ELR (cell line): ENCODE measurements around the gene PDE6D.
"Not testable (repeated sequence)": the region's sequence is repeated elsewhere in the genome, so short reads cannot be mapped to it uniquely, and the experiment has no call there.

Experiments
- DNase-seq: peaks from one replicate; pipeline ENCODE4 v3.0.0-alpha.2; 2015; ENCODE audit warnings: low read depth

PDE6D gene

GRCh38 chr2:231718799-231719198 lies 62.3 kb downstream of the PDE6D start:
- no peak for DNase-seq

GRCh38 chr2:231717281-231718171 lies 63.6 kb downstream of the PDE6D start:
- DNase-seq: peak; percentile 81

- peak; percentile 69 for DNase-seq
Observed at GRCh38 chr2:231716666-231717280, 64.3 kb downstream of the PDE6D start.

- peak; percentile 75 for DNase-seq
Observed at GRCh38 chr2:231715988-231716616, 65.0 kb downstream of the PDE6D start.

- no peak for DNase-seq
Observed at GRCh38 chr2:231715499-231715837, 65.6 kb downstream of the PDE6D start.

GRCh38 chr2:231714639-231715498 lies 66.2 kb downstream of the PDE6D start:
- DNase-seq: peak; percentile 78

GRCh38 chr2:231713730-231714638 lies 67.1 kb downstream of the PDE6D start:
- DNase-seq: peak; percentile 94

GRCh38 chr2:231713406-231713729 lies 67.7 kb downstream of the PDE6D start:
- DNase-seq: peak; percentile 27

GRCh38 chr2:231712451-231713021 lies 68.5 kb downstream of the PDE6D start:
- not testable (repeated sequence) for DNase-seq

GRCh38 chr2:231711677-231712450 lies 69.2 kb downstream of the PDE6D start:
- no peak for DNase-seq

GRCh38 chr2:231710799-231711676 lies 70.0 kb downstream of the PDE6D start:
- peak; percentile 54 for DNase-seq

- DNase-seq: peak; percentile 88
Observed at GRCh38 chr2:231709981-231710798, 70.9 kb downstream of the PDE6D start.

GRCh38 chr2:231709636-231709980 lies 71.5 kb downstream of the PDE6D start:
- no peak for DNase-seq

- DNase-seq: peak; percentile 52
Observed at GRCh38 chr2:231708773-231709635, 72.1 kb downstream of the PDE6D start.

- DNase-seq: peak; percentile 99
Observed at GRCh38 chr2:231707927-231708772, 72.9 kb downstream of the PDE6D start, which contains the start of gene PTMA. Gene PTMA, plus strand, starts transcription at chr2:231708525. Its CDS starts 182 bp downstream, at chr2:231708707.

- DNase-seq: peak; percentile 45
Observed at GRCh38 chr2:231707625-231707926, 73.5 kb downstream of the PDE6D start.
